Endometrial microvascular endothelial cells (primary cell): ENCODE measurements around the gene METTL8. TPM values are rescaled to one million over a fixed set of nuclear protein-coding genes. Genes with fewer than 3 reads are reported as not detected.
"Not testable (repeated sequence)": the region's sequence is repeated elsewhere in the genome, so short reads cannot be mapped to it uniquely, and the experiment has no call there.

Source experiments
- in situ Hi-C: cut with HindIII; loops from 2 replicates; pipeline ENCODE4 v1.10.0; 2017; ENCODE audit warnings: low sequenced_read_pairs, low pct_unique_long_range_greater_than_20kb; ENCODE audit errors: inconsistent ontology term
- total RNA-seq: library from RNA; depleted of rRNA; stranded (reverse); fragments of >200 nt; gene quantifications from one replicate; pipeline ENCODE4 v1.2.3, GENCODE V29; 2015; ENCODE audit errors: inconsistent ontology term

The METTL8 gene
- total RNA-seq, 1 donor from 2014 or later: 72.4 TPM

GRCh38 chr2:171406044-171406443, 27.7 kb downstream of the METTL8 start:
- in situ Hi-C loops: no loop called here

- in situ Hi-C loops: no loop called here
These were observed 28.2 kb downstream of the METTL8 start for GRCh38 chr2:171405546-171405945.

- in situ Hi-C loops: no loop called here
These were observed 29.1 kb downstream of the METTL8 start for GRCh38 chr2:171404719-171405118.

GRCh38 chr2:171404261-171404660, 29.5 kb downstream of the METTL8 start:
- in situ Hi-C loops: no loop called here

- in situ Hi-C loops: no loop called here
These were observed 30.7 kb downstream of the METTL8 start for GRCh38 chr2:171402906-171403580.

GRCh38 chr2:171401947-171402346, 31.8 kb downstream of the METTL8 start:
- in situ Hi-C loops: no loop called here

- in situ Hi-C loops: no loop called here
These were observed 33.4 kb downstream of the METTL8 start for GRCh38 chr2:171400395-171400794.

- in situ Hi-C loops: no loop called here
These were observed 34.5 kb downstream of the METTL8 start for GRCh38 chr2:171399292-171399691.

- in situ Hi-C loops: no loop called here
These were observed 39.5 kb downstream of the METTL8 start for GRCh38 chr2:171394164-171394740.

- in situ Hi-C loops: no loop called here
These were observed 40.3 kb downstream of the METTL8 start for GRCh38 chr2:171393487-171393886.

GRCh38 chr2:171391532-171391931, 42.3 kb downstream of the METTL8 start:
- in situ Hi-C loops: no loop called here

- in situ Hi-C loops: no loop called here
These were observed 42.8 kb downstream of the METTL8 start for GRCh38 chr2:171390941-171391516.

- in situ Hi-C loops: no loop called here
These were observed 44.0 kb downstream of the METTL8 start for GRCh38 chr2:171389780-171390179.

GRCh38 chr2:171389325-171389724, 44.5 kb downstream of the METTL8 start:
- in situ Hi-C loops: no loop called here

GRCh38 chr2:171387052-171387451, 46.7 kb downstream of the METTL8 start:
- in situ Hi-C loops: no loop called here

- in situ Hi-C loops: no loop called here
These were observed 47.2 kb downstream of the METTL8 start for GRCh38 chr2:171386627-171387026.

- in situ Hi-C loops: no loop called here
These were observed 50.7 kb downstream of the METTL8 start for GRCh38 chr2:171383134-171383533.

- in situ Hi-C loops: not testable (repeated sequence)
These were observed 51.6 kb downstream of the METTL8 start for GRCh38 chr2:171382175-171382574.

GRCh38 chr2:171377852-171378251, 55.9 kb downstream of the METTL8 start:
- in situ Hi-C loops: not testable (repeated sequence)

GRCh38 chr2:171367692-171368091, 66.1 kb downstream of the METTL8 start:
- in situ Hi-C loops: no loop called here
